ENCODE data around the gene CEP192.

The CEP192 gene

DNA sequence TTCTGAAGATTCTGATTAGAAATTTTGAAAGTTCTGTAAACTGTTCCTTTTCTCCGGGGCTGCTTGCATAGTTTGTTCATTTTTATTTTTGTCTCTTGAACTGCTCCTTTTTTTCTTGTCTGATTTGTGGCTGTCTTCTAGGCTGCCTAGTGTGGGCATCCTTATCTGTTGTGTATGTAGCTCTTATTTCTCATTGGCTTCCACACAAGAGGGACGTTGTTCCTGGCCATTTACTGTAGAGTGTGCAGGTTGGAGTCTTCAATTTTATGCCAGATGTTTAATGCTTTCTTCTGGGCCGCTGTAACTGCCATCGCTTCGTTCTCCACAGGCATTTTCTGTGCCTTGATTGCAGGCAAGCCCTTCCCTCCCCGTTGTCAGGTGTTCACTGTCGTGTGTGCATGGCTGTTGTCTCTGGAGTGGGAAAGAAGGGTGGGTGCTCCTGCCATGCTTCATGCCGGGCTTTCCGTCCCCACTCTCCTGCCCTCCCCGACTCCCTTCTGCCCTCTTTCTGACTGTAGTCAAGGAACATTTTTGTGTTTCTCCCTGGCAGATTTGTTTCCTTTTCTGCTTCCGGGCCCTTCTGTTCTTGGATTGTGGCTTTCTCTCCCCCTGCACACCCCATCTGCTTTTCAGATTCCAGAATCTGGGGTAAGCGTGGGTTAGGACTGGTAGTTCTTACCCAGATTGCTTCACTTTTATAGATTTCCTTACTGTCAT is 15.5 kb downstream of the CEP192 start:
- Histone ChIP-seq H3K4me2 (no peak overlapping the region), H3K4me3 (IDR thresholded peaks at IDR 0.05; ENCODE audit: insufficient read depth, low read depth, low read length) (no peak overlapping the region), H3K9ac (no peak overlapping the region), H3K79me2 (ENCODE audit: insufficient read depth, low read depth) (peaks cover 9% of the 10 kb centered on the region; the same call in 1 of the 2 replicates), H3K27me3 (ENCODE audit: insufficient read depth, low read depth) (no peaks in the 10 kb centered on the region), H4K20me1 (ENCODE audit: insufficient read depth) (no peaks in the 10 kb centered on the region), H3K4me1 (ENCODE audit: low read depth, poor library complexity, severe bottlenecking) (peaks cover 3% of the 10 kb centered on the region), H3K27ac (no peak overlapping the region), H2AFZ (ENCODE audit: low read depth) (no peak overlapping the region), H3K36me3 (ENCODE audit: insufficient read depth) (peaks cover 9% of the 10 kb centered on the region; the same call in 1 of the 2 replicates)
- TF ChIP-seq, protein P1, sequence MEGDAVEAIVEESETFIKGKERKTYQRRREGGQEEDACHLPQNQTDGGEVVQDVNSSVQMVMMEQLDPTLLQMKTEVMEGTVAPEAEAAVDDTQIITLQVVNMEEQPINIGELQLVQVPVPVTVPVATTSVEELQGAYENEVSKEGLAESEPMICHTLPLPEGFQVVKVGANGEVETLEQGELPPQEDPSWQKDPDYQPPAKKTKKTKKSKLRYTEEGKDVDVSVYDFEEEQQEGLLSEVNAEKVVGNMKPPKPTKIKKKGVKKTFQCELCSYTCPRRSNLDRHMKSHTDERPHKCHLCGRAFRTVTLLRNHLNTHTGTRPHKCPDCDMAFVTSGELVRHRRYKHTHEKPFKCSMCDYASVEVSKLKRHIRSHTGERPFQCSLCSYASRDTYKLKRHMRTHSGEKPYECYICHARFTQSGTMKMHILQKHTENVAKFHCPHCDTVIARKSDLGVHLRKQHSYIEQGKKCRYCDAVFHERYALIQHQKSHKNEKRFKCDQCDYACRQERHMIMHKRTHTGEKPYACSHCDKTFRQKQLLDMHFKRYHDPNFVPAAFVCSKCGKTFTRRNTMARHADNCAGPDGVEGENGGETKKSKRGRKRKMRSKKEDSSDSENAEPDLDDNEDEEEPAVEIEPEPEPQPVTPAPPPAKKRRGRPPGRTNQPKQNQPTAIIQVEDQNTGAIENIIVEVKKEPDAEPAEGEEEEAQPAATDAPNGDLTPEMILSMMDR (conservative IDR thresholded peaks at IDR 0.05; ENCODE audit: low read depth, low read length) = no peak

DNA sequence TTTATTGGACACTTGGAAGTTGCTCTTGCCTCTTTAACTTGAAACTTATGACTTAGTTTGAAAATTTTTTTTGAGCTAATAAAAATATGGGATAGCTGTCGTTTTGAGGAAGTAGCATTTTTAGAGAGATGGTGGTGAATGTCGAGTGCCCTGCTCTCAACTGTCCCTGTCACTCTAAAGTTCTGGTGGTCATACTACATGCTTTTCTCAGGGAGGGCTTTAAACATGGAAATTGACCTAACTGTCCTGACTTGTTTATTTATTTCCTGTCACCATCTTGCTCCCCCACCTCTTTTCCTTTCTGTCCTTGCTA is 16.0 kb downstream of the CEP192 start:
- Histone ChIP-seq H3K4me2 (no peak overlapping the region), H2AFZ (ENCODE audit: low read depth) (no peak overlapping the region), H3K4me3 (IDR thresholded peaks at IDR 0.05; ENCODE audit: insufficient read depth, low read depth, low read length) (no peak overlapping the region), H3K4me1 (ENCODE audit: low read depth, poor library complexity, severe bottlenecking) (no peaks in the 10 kb centered on the region), H4K20me1 (ENCODE audit: insufficient read depth) (no peaks in the 10 kb centered on the region), H3K79me2 (ENCODE audit: insufficient read depth, low read depth) (peaks cover 9% of the 10 kb centered on the region; the same call in 1 of the 2 replicates), H3K27me3 (ENCODE audit: insufficient read depth, low read depth) (no peaks in the 10 kb centered on the region), H3K27ac (no peak overlapping the region), H3K9ac (no peak overlapping the region), H3K36me3 (ENCODE audit: insufficient read depth) (peaks cover 11% of the 10 kb centered on the region; the same call in 1 of the 2 replicates)
- TF ChIP-seq, protein P1 (conservative IDR thresholded peaks at IDR 0.05; ENCODE audit: low read depth, low read length) = no peak

- Histone ChIP-seq H3K4me1 (ENCODE audit: low read depth, poor library complexity, severe bottlenecking) (no peaks in the 10 kb centered on the region), H3K4me3 (IDR thresholded peaks at IDR 0.05; ENCODE audit: insufficient read depth, low read depth, low read length) (no peak overlapping the region), H3K4me2 (no peak overlapping the region), H4K20me1 (ENCODE audit: insufficient read depth) (no peaks in the 10 kb centered on the region), H3K27ac (no peak overlapping the region), H3K79me2 (ENCODE audit: insufficient read depth, low read depth) (no peaks in the 10 kb centered on the region), H3K36me3 (ENCODE audit: insufficient read depth) (peaks cover 19% of the 10 kb centered on the region; the same call in 1 of the 2 replicates), H3K27me3 (ENCODE audit: insufficient read depth, low read depth) (no peaks in the 10 kb centered on the region), H3K9ac (no peak overlapping the region), H2AFZ (ENCODE audit: low read depth) (no peak overlapping the region)
- TF ChIP-seq, protein P1 (conservative IDR thresholded peaks at IDR 0.05; ENCODE audit: low read depth, low read length) = no peak
These were observed 20.6 kb downstream of the CEP192 start for GRCh38 chr18:13011719-13012118.

DNA sequence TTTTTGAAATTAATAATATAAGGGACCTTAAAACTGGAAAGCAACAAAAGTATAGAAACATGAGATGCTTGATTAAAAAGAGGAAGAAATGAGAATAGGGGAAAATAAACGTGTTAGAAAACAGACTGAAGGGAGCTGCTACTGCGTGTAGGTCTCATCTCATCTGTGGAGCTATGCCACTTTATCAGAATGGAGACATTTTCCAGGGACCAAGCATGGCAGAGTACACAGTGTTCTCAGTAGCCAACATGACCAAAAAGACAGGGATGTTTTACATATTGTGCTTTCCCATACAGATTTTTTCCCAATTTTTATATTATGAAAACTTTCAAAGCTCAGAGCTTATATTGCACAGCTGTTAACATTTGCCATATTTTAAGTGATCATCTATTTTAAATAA is 23.1 kb downstream of the CEP192 start:
- no peaks in the 10 kb centered on the region for H3K27me3 ChIP-seq (ENCODE audit: insufficient read depth, low read depth)
- H3K4me3 ChIP-seq (IDR thresholded peaks at IDR 0.05; ENCODE audit: insufficient read depth, low read depth, low read length) = no peak overlapping the region
- no peak overlapping the region for H2AFZ ChIP-seq (ENCODE audit: low read depth)
- no peak overlapping the region for H3K4me2 ChIP-seq
- H3K79me2 ChIP-seq (ENCODE audit: insufficient read depth, low read depth) = no peaks in the 10 kb centered on the region
- no peaks in the 10 kb centered on the region for H3K4me1 ChIP-seq (ENCODE audit: low read depth, poor library complexity, severe bottlenecking)
- H3K27ac ChIP-seq = no peak overlapping the region
- peaks cover 19% of the 10 kb centered on the region for H3K36me3 ChIP-seq (ENCODE audit: insufficient read depth)
- no peak overlapping the region for H3K9ac ChIP-seq
- no peaks in the 10 kb centered on the region for H4K20me1 ChIP-seq (ENCODE audit: insufficient read depth)
- TF ChIP-seq, protein P1 (conservative IDR thresholded peaks at IDR 0.05; ENCODE audit: low read depth, low read length) = no peak

Data from KMS-11 (cell line).